ENCODE data around the gene SUMO2.
A peak's percentile ranks its signal among the peaks of the same experiment; 100 is the strongest.
"Not testable (repeated sequence)": the region's sequence is repeated elsewhere in the genome, so short reads cannot be mapped to it uniquely, and the experiment has no call there.

Gene SUMO2

GRCh38 chr17:75181608-75182318 lies 996 bp downstream of the SUMO2 start:
- DNase-seq, result peak; percentile 62

- DNase-seq, result no peak
Observed at GRCh38 chr17:75181110-75181509, 1.6 kb downstream of the SUMO2 start.

- DNase-seq, result no peak
Observed at GRCh38 chr17:75178453-75178852, 4.3 kb downstream of the SUMO2 start.

GRCh38 chr17:75176625-75177024 lies 6.1 kb downstream of the SUMO2 start:
- no peak for DNase-seq

GRCh38 chr17:75174996-75175395 lies 7.8 kb downstream of the SUMO2 start:
- DNase-seq, result no peak

GRCh38 chr17:75173526-75173925 lies 9.2 kb downstream of the SUMO2 start:
- no peak for DNase-seq

- no peak for DNase-seq
Observed at GRCh38 chr17:75168998-75169397, 13.8 kb downstream of the SUMO2 start.

- DNase-seq, result not testable (repeated sequence)
Observed at GRCh38 chr17:75164606-75165005, 18.2 kb downstream of the SUMO2 start.

GRCh38 chr17:75163074-75163473 lies 19.7 kb downstream of the SUMO2 start:
- DNase-seq, result no peak

- no peak for DNase-seq
Observed at GRCh38 chr17:75160211-75160610, 22.5 kb downstream of the SUMO2 start.

- no peak for DNase-seq
Observed at GRCh38 chr17:75159196-75160031, 23.3 kb downstream of the SUMO2 start.

GRCh38 chr17:75158480-75158879 lies 24.3 kb downstream of the SUMO2 start:
- not testable (repeated sequence) for DNase-seq

GRCh38 chr17:75155191-75155601 lies 27.6 kb downstream of the SUMO2 start:
- DNase-seq, result no peak

- peak; percentile 99 for DNase-seq
Observed at GRCh38 chr17:75154195-75155106, 28.3 kb downstream of the SUMO2 start, which contains the start of gene JPT1. TSS of gene JPT1 (minus strand) at chr17:75154512. CDS start at chr17:75154397, 115 bp downstream.

GRCh38 chr17:75153780-75154194 lies 29.0 kb downstream of the SUMO2 start:
- DNase-seq, result peak; percentile 57

GRCh38 chr17:75152922-75153779 lies 29.6 kb downstream of the SUMO2 start:
- peak; percentile 48 for DNase-seq

GRCh38 chr17:75152523-75152921 lies 30.2 kb downstream of the SUMO2 start:
- DNase-seq, result no peak

GRCh38 chr17:75151930-75152329 lies 30.8 kb downstream of the SUMO2 start:
- DNase-seq, result no peak

- no peak for DNase-seq
Observed at GRCh38 chr17:75147878-75148546, 34.7 kb downstream of the SUMO2 start.

- DNase-seq, result no peak
Observed at GRCh38 chr17:75146592-75146991, 36.2 kb downstream of the SUMO2 start.

GRCh38 chr17:75144816-75145512 lies 37.8 kb downstream of the SUMO2 start:
- no peak for DNase-seq

All from activated CD4-positive, alpha-beta T cell treated with anti-CD3 and anti-CD28 coated beads for 48 hours (primary cell).